Caco-2 (cell line): ENCODE data around the gene BLVRA. TPM values are rescaled to one million over a fixed set of nuclear protein-coding genes. Genes with fewer than 3 reads are reported as not detected.
A peak's percentile ranks its signal among the peaks of the same experiment; 100 is the strongest.
"Not testable (repeated sequence)": the region's sequence is repeated elsewhere in the genome, so short reads cannot be mapped to it uniquely, and the experiment has no call there.

Experiments used
- Bru-seq: library from RNA; stranded (reverse); fragments of 400-500 nt; gene quantifications from one replicate; lab custom pipeline; 2021; lab: Mats Ljungman, UMichigan
- BruChase-seq, 2 experiments: library from RNA; stranded (reverse); fragments of 400-500 nt; gene quantifications; one replicate each; lab custom pipeline; 2021; lab: Mats Ljungman, UMichigan
- BruUV-seq: library from RNA; stranded (reverse); fragments of 400-500 nt; replicated peaks from 2 replicates; lab custom pipeline; 2021; lab: Mats Ljungman, UMichigan
- CTCF ChIA-PET: fragments of 300-600 bp; sonication (Branson Sonifier 250); formaldehyde crosslinking; loops from one replicate; lab custom pipeline; 2022; ENCODE audit warnings: antibody characterized with exemption; lab: Charles Lee
- POLR2A ChIA-PET: fragments of 300-600 bp; sonication (Branson Sonifier 250); formaldehyde crosslinking; loops from one replicate; lab custom pipeline; 2022; ENCODE audit warnings: antibody characterized with exemption; lab: Charles Lee
- DNase-seq, 2 experiments: peaks; one replicate each; pipeline versions ENCODE4 v3.0.0 to v3.0.0-alpha.2; 2020 to 2022
- H3K27me3 ChIP-seq: replicated peaks from 2 replicates; pipeline ENCODE4 v1.6.0; 2011; ENCODE audit warnings: low read length; ENCODE audit not compliant: control insufficient read depth, insufficient read depth
- H3K36me3 ChIP-seq: 2 replicates; pipeline ENCODE4 v1.5.1; 2011; ENCODE audit warnings: low read length; ENCODE audit not compliant: control insufficient read depth, insufficient read depth
- H3K4me1 ChIP-seq: fragments of 250-450 bp; sonication (Bioruptor Pico); 2 replicates; pipeline ENCODE4 v1.5.1; 2020; ENCODE audit warnings: mild to moderate bottlenecking
- H3K4me3 ChIP-seq: 2 replicates; pipeline ENCODE4 v1.5.1; 2011; ENCODE audit warnings: low read depth, mild to moderate bottlenecking, control low read depth, low read length
- H3K9me3 ChIP-seq: fragments of 250-450 bp; sonication (Bioruptor Pico); 2 replicates; pipeline ENCODE4 v1.5.1; 2020; ENCODE audit warnings: mild to moderate bottlenecking, moderate library complexity
- H3K27ac Mint-ChIP-seq: one replicate; pipeline ENCODE4 v1.8.0; 2022; ENCODE audit warnings: mixed read lengths; ENCODE audit not compliant: unreplicated experiment
- H3K27me3 Mint-ChIP-seq: one replicate; pipeline ENCODE4 v1.8.0; 2022; ENCODE audit warnings: mixed read lengths; ENCODE audit not compliant: insufficient read depth, unreplicated experiment
- H3K36me3 Mint-ChIP-seq: one replicate; pipeline ENCODE4 v1.8.0; 2022; ENCODE audit warnings: mild to moderate bottlenecking, mixed read lengths; ENCODE audit not compliant: insufficient read depth, unreplicated experiment
- H3K4me1 Mint-ChIP-seq: one replicate; pipeline ENCODE4 v1.8.0; 2022; ENCODE audit warnings: low read depth, mixed read lengths; ENCODE audit not compliant: unreplicated experiment
- H3K4me3 Mint-ChIP-seq: one replicate; pipeline ENCODE4 v1.8.0; 2022; ENCODE audit warnings: mild to moderate bottlenecking, moderate library complexity, mixed read lengths; ENCODE audit not compliant: unreplicated experiment
- H3K9me3 Mint-ChIP-seq: one replicate; pipeline ENCODE4 v1.8.0; 2022; ENCODE audit warnings: mixed read lengths; ENCODE audit not compliant: unreplicated experiment
- CTCF ChIP-seq, 2 experiments: fragments of 200-600 bp in 1 of 2; IDR thresholded peaks; 1 replicate in 1 of 2; 2 replicates in 1 of 2; pipeline versions ENCODE4 v1.5.1 to v1.8.0; 2011 to 2022; ENCODE audit warnings: antibody characterized with exemption in 1 of 2, control low read depth in 1 of 2, inconsistent platforms in 1 of 2, low read depth in 1 of 2, low read length in 1 of 2, mild to moderate bottlenecking in 1 of 2, moderate library complexity in 1 of 2; ENCODE audit not compliant: insufficient read depth in 1 of 2, severe bottlenecking in 1 of 2, unreplicated experiment in 1 of 2
- intact Hi-C: fragments of 100-400 bp; cut with micrococcal nuclease; formaldehyde crosslinking; loops from one replicate; pipeline ENCODE4 v1.10.0; 2022; ENCODE audit not compliant: unreplicated experiment
- long read RNA-seq: library from polyadenylated mRNA; stranded (forward); transcript quantifications from one replicate; pipeline ENCODE4 v2.0.0, GENCODE V29; 2022
- total RNA-seq: library from RNA; stranded (reverse); gene quantifications from 2 replicates; pipeline ENCODE4 v1.2.3, GENCODE V29; 2022

BLVRA gene
- total RNA-seq: 19.1 and 27.9 TPM in 2 replicates
- Bru-seq, nascent RNA: percentile 50 among the genes with signal in this experiment
- percentile 49 among the genes with signal in this experiment for BruChase-seq, experiment 1, labeled RNA remaining after a 2-hour chase
- percentile 52 among the genes with signal in this experiment for BruChase-seq, experiment 2, labeled RNA remaining after a 6-hour chase
- long read RNA-seq, transcript BLVRA-201 (8 exons, 1,071 nt): major isoform, 46 of 53 reads
- long read RNA-seq, partial matches to known transcripts: 2 of 53 reads
- long read RNA-seq, other reads (novel, unspliced or antisense): 1 of 53 reads

- Mint-ChIP-seq H3K4me3 (peak within 1 kb of the TSS; percentile 41), H3K4me1 (peaks cover 6% of the 10 kb centered on the region), H3K9me3 (no peaks in the 10 kb centered on the region), H3K27ac (no peak within 1 kb of the TSS), H3K27me3 (peaks cover 6% of the 10 kb centered on the region), H3K36me3 (no peaks in the 10 kb centered on the region)
- H3K4me3 ChIP-seq: peak within 1 kb of the TSS; percentile 52
- no peaks in the 10 kb centered on the region for H3K9me3 ChIP-seq
- H3K4me1 ChIP-seq: 0 out of 2 replicates have a peak, but pooled peaks cover 5% of the 10 kb centered on the region
- DNase-seq: peak; percentile 64 to 74
- CTCF ChIA-PET: interaction anchor here (1.4 kb wide), 1 partner anchor 176 kb away, joined by 4 read pairs; the partner anchor contains the start of gene STK17A
- H3K36me3 ChIP-seq: no peaks in the 10 kb centered on the region
- TF ChIP-seq CTCF (IDR thresholded peaks at IDR 0.05; ENCODE audit: insufficient read depth in 1 of 2, low read depth in 1 of 2, low read length in 1 of 2, severe bottlenecking in 1 of 2, unreplicated experiment in 1 of 2): no peak
- no peaks in the 10 kb centered on the region for H3K27me3 ChIP-seq
- POLR2A ChIA-PET: interaction anchor here (0.5 to 0.7 kb wide), 3 partner anchors 28 to 58 kb away, joined by 3 to 6 read pairs (median 3); partner anchors contain the start of gene COA1
- BruUV-seq: no TSS peak
- intact Hi-C loops: loop anchor here (2.0 kb wide), 1 partner anchor 29 kb away; the partner anchor contains the start of gene COA1
Observed at GRCh38 chr7:43758029-43758821, at the start of gene BLVRA. Gene BLVRA (plus strand): TSS chr7:43758680. CDS start chr7:43771159, 12,479 bp downstream.

GRCh38 chr7:43711503-43711902, 47.0 kb upstream of the BLVRA start:
- ChIA-PET POLR2A (no interaction called here), CTCF (no interaction called here)
- Mint-ChIP-seq H3K4me1 (no peaks in the 10 kb centered on the region), H3K27ac (no peak overlapping the region), H3K27me3 (no peaks in the 10 kb centered on the region), H3K36me3 (peaks cover 22% of the 10 kb centered on the region), H3K4me3 (no peak overlapping the region), H3K9me3 (peaks cover 19% of the 10 kb centered on the region)
- DNase-seq: no peak
- H3K36me3 ChIP-seq: no peaks in the 10 kb centered on the region; the same call in 1 of the 2 replicates
- peaks cover 8% of the 10 kb centered on the region; the same call in 1 of the 2 replicates for H3K9me3 ChIP-seq
- TF ChIP-seq CTCF (IDR thresholded peaks at IDR 0.05; ENCODE audit: insufficient read depth in 1 of 2, low read depth in 1 of 2, low read length in 1 of 2, severe bottlenecking in 1 of 2, unreplicated experiment in 1 of 2): no peak
- H3K4me3 ChIP-seq: no peak overlapping the region
- no peaks in the 10 kb centered on the region for H3K4me1 ChIP-seq
- no peaks in the 10 kb centered on the region for H3K27me3 ChIP-seq
- intact Hi-C loops: no loop called here
- BruUV-seq: no TSS peak

- intact Hi-C loops, H3K27me3 Mint-ChIP-seq, H3K9me3 Mint-ChIP-seq, CTCF ChIA-PET, H3K9me3 ChIP-seq, POLR2A ChIA-PET, BruUV-seq, H3K36me3 ChIP-seq, H3K27me3 ChIP-seq, H3K4me3 Mint-ChIP-seq, H3K4me1 Mint-ChIP-seq, H3K4me3 ChIP-seq, DNase-seq, H3K4me1 ChIP-seq: not testable (repeated sequence)
- peak overlapping the region; percentile 20 for H3K27ac Mint-ChIP-seq
- H3K36me3 Mint-ChIP-seq: peaks cover 35% of the 10 kb centered on the region
Observed at GRCh38 chr7:43715966-43716365, 42.5 kb upstream of the BLVRA start.
